ENCODE results near the gene HOXC13.

HOXC13 gene

GRCh38 chr12:53955036-53955775, 16.6 kb downstream of the HOXC13 start:
- no peak for DNase-seq

GRCh38 chr12:53955776-53956250, 17.2 kb downstream of the HOXC13 start:
- DNase-seq = no peak

DNA sequence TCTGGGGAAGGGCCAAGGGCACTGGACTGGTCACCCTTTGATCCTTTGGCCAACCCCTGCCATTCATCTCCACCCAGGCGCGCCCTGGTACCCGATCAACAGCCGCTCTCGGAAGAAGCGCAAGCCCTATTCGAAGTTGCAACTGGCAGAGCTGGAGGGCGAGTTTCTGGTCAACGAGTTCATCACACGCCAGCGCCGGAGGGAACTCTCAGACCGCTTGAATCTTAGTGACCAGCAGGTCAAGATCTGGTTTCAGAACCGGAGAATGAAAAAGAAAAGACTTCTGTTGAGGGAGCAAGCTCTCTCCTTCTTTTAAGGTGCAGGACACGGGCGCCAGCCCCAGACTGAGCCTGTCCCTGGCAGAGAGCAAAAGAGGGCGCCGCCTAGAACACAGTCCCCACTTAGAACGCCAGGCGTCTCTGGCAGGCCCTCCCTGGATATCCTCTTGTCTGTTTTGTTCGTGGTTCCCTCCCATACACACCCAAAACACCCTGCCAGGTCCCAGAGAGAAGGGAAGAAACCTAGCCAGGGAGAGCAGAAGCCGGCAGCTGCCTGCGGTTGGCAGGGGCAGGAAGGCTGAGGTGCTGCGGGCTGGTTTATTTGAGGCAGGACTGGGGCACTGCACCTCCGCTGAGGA, 17.7 kb downstream of the HOXC13 start:
- no peak for DNase-seq

GRCh38 chr12:53956914-53957536, 18.4 kb downstream of the HOXC13 start:
- no peak for DNase-seq

GRCh38 chr12:53958128-53958527, 19.5 kb downstream of the HOXC13 start:
- no peak for DNase-seq

- no peak for DNase-seq
Observed at GRCh38 chr12:53959314-53959713, 20.7 kb downstream of the HOXC13 start.

GRCh38 chr12:53960187-53961024, 21.8 kb downstream of the HOXC13 start:
- DNase-seq = no peak

- no peak for DNase-seq
Observed at GRCh38 chr12:53961025-53961761, 22.6 kb downstream of the HOXC13 start.

DNA sequence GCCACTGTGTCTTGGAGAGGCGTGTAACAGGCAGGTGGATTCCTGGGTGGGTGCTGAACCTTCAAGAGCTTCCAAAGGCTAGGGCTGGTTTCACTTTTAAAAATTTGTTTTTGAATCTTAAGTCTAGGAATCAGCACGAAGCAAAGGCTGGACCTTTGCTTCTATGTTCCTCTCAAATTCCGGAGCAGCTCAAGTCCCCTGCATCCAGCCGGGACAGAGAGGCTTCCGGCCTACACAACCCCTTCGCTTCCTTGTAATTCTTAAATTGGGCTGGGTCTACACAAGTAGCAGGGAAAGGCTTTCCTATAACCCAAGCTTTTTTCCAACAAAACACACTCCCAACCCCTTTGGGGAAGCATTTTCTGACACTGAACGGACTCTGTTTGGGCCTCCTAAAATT, 24.4 kb downstream of the HOXC13 start:
- DNase-seq = no peak

DNA sequence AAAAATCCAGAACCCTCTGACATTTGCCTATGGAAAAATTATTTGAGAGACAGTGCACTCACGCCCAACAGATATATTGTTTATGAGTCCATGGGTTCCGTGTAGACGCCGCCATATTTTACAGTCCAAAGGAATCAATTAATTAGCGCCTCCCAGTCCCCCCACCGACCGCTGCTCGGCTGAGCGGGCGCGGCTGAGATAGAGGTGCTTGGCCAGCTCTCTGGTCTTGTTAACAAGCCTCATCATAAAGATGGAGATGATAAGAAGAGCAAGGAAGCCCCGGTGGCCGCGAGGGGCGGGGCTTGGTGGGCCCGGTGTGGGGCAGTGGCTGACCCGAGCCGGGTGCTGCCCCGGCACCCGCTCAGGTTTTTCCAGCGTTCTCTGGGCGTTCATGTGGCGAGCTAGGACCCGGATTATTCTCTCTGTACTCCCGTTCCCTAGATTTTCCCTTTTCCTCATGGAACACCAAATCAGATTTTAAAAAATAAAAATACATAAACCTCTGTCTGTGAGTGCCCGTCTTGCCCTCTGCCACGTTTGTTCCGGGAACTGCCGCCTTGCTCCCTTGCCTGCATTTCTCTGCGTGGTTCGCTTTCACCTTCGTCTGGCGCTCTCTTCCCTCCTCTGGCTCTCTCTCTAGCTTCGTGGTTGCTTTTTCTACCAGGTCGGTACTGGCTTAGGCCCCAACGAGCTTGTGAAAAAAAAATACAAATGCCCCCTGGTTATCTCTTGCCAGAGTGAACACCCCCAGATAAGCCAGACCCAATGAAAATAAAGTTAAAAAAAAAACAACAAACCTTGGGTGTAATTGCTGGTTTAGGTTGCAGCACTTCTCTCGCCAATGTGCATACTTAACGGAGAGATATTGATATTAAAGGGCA, 25.0 kb downstream of the HOXC13 start:
- no peak for DNase-seq

DNA sequence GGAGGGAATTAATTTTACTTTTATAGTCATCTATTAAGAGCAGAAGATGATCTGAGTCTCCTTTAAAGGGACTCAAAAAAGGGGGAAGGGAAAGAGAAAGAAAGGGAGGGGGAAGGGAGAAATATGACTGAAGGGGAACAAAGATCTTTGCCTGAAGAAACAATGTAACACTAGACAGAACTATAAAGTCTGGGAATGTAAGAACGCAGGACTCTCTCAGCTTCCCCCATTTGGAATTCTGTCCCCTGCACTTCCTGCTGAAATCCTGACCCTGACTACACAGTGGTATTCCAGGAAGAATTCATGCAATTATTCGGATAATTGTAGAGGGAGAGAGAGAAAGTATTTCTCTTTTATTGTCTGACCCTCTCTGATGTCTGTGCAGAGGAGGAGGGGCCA, 25.7 kb downstream of the HOXC13 start:
- DNase-seq = peak; percentile 17

DNA sequence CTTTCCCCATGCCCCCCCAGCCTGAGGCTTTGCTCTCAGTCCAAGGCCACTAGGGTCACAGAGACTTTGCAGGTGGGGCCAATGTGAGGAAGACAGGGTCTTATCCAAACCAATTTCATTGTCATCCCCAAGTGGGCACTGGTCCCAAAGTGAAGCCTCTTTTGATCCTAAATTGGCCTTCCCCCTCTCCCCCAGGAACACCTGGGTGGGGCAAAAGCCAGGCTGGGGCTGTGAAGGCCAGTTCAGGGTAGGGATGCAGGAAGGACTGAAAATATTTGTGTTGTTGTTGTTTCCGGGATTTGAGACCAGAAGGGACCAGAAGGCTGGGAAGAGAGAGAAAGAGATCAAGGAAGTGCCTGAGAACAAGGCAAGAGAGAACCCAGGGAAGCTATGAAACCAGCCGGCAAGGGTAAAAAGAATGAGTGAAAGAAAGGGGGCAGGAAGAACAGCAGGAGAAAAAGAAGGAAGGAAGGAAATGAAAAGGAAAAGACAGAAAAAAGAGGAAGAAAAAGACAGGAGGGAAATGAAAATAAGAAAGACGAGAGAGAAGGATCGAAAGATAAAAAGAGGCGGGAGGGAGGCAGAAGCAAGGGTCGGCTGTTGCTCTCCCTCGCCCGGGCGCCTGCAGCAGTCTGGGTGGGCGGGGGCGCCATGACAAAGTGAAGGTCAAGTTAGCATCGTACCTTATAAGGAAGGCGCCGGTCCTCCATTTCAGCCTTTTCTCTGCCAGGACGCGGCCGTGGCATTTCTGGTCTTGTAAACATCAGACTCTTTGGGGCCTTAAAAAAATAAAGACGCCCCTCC, 26.9 kb downstream of the HOXC13 start:
- DNase-seq = peak; percentile 48

DNA sequence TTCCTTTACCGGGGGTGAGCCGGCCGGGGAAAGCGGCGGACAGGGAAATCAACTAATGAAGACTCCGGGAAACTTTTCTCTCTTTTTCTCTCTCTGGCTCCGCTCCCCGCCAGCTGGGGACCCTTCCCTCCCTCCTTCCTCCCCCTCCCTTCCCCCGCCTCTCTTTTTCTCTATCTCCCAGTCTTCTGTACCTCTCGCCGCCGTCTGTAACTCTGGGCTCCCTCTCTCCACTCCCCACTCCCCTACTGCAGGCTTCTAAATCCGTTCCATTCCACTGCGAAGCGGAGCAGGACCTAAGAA, 27.4 kb downstream of the HOXC13 start:
- DNase-seq = no peak

DNA sequence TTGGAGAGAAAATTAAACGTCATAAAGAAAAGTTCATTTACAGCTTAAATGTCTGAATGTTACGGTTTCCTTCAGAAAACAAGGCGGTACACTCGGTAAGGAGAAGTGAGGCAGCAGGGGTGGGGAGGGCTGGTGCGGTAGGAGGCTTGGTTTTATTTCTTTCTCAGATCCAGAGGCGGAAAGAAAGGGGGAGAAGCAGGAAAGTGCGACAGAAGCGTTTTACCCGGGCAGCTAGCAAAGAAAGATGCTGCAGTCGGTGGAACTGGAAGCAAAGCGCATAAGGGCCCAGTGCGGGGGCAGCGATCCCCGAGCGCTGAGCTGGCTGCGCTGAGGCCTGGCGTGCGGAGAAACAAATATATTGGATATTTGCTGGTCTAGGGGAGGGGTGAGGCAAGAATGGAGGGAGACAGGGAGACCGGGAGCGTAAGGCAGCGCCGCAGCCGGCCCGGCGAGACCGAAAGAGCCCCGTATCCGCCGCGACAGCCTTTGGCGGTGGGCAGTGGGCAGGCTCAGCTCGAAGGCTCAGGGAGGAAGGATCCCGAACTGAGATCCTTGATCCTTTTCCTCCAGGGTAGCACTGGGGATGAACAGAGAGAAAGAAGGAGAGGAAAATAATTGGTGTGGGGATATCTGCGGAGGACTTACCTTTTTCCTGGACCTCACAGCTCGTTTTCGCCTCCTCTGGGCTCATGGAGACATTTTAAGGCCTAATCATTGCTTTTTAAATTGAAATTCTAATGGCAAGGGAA, 27.9 kb downstream of the HOXC13 start:
- no peak for DNase-seq

DNA sequence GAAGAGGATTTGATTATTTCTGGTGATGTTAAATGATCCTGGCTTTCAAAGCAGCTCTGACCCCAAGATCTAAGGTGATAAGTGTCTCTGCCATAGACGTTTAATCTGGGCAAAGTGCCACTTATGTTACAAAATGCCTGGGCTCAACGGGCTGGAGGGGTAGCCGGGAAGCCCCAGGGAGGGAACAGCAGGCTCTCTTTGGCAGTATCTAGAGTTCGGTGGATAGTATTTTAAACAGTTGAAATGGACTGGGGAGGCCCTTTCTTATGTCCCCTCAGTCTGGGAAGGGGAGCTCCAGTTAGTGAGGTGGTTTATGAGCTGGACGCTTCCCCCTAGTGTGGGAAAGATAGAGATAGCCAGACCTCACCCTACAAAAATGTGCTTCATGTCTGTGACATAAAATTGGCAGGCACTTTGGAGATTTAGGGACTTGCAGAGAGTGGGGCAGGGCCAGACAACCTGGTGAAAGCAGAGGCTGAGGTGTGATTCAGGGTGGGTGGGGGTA, 28.8 kb downstream of the HOXC13 start:
- DNase-seq = no peak

GRCh38 chr12:53968214-53969127, 29.8 kb downstream of the HOXC13 start:
- DNase-seq = no peak

- no peak for DNase-seq
Observed at GRCh38 chr12:53969588-53970259, 31.1 kb downstream of the HOXC13 start.

DNA sequence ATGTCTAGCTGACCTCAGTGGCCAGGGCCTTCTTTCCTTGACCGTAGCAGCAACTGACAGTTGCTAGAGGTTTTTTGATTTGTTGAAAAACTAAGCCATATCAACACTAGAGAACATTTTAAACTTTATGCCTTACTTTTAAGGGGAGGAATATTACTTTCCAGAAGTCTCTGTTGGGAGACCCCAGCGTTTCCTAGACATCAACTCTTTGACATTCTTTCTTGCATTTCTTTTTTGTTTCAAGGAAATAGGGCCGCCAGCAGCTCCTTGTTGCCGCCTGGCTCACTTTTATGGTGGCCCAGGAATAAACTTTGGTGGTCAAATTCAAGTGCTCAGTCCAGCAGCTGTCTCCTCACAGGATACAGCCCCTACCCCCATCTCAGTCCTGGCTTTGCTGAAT, 31.8 kb downstream of the HOXC13 start:
- DNase-seq = no peak

Data from NCI-H69 (cell line).